Measurements from ENCODE around the gene MRPL55. TPM values are rescaled to one million over a fixed set of nuclear protein-coding genes. Genes with fewer than 3 reads are reported as not detected.

Gene MRPL55
- polyA plus RNA-seq, 3 donors: 99.8 to 277 (median 104) TPM

DNA sequence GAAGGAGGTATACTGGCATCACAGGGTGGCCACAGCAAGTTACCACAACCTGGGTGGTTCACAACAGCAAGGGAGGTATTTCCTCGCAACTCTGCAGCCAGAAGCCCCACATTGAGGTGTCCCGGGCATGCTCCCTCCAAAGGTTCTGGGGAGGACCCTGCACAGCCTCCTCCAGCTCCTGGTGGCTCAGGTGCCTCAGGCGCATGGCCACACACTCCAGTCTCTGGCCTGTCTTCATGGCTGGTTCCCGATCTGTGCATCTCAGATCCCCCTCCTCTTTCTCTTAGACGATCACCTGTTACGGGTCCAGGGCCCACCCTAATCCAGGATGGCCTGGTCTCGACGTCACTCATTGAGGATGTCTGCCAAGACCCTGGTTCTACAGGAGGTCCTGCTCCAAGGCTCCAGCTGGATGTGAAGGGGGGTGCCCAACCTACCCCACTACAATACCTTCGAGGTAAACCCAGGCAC, 33.3 kb downstream of the MRPL55 start:
- no peak for DNase-seq
- H3K27ac Mint-ChIP-seq: no peak overlapping the region
- H3K9me3 Mint-ChIP-seq: peaks cover 0 to 2% (median 0%) of the 10 kb centered on the region in 7 donors
- TF ChIP-seq, protein P1, sequence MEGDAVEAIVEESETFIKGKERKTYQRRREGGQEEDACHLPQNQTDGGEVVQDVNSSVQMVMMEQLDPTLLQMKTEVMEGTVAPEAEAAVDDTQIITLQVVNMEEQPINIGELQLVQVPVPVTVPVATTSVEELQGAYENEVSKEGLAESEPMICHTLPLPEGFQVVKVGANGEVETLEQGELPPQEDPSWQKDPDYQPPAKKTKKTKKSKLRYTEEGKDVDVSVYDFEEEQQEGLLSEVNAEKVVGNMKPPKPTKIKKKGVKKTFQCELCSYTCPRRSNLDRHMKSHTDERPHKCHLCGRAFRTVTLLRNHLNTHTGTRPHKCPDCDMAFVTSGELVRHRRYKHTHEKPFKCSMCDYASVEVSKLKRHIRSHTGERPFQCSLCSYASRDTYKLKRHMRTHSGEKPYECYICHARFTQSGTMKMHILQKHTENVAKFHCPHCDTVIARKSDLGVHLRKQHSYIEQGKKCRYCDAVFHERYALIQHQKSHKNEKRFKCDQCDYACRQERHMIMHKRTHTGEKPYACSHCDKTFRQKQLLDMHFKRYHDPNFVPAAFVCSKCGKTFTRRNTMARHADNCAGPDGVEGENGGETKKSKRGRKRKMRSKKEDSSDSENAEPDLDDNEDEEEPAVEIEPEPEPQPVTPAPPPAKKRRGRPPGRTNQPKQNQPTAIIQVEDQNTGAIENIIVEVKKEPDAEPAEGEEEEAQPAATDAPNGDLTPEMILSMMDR (IDR thresholded peaks at IDR 0.05): no peak
- peaks cover 10 to 23% (median 12%) of the 10 kb centered on the region in 3 donors for H3K27me3 Mint-ChIP-seq (ENCODE audit: low read depth in 3 of 3)
- H3K36me3 Mint-ChIP-seq: no peaks in the 10 kb centered on the region
- Histone ChIP-seq H3K27me3 (ENCODE audit: control insufficient read depth in 2 of 2, insufficient read depth in 2 of 2, low read length in 2 of 2) (peaks cover 0 to 3% of the 10 kb centered on the region in 2 donors), H3K36me3 (replicated peaks in 1 of 2; ENCODE audit: control insufficient read depth in 1 of 2, insufficient read depth in 2 of 2, low read length in 2 of 2) (no peaks in the 10 kb centered on the region), H3K9ac (ENCODE audit: insufficient read depth, low read length, poor library complexity, severe bottlenecking) (no peak overlapping the region), H3K27ac (ENCODE audit: low read depth in 1 of 2, low read length in 2 of 2) (no peak overlapping the region), H2AFZ (ENCODE audit: insufficient read depth, low read depth, low read length, poor library complexity, severe bottlenecking) (no peak overlapping the region), H4K20me1 (ENCODE audit: insufficient read depth, low read length) (peaks cover 33% of the 10 kb centered on the region), H3K9me3 (replicated peaks in 1 of 2; ENCODE audit: control insufficient read depth in 1 of 2, insufficient read depth in 1 of 2, low read length in 2 of 2) (no peaks in the 10 kb centered on the region), H3K4me1 (ENCODE audit: control insufficient read depth in 1 of 2, insufficient read depth in 2 of 2, low read length in 2 of 2) (no peaks in the 10 kb centered on the region), H3K4me3 (replicated peaks in 1 of 3; ENCODE audit: low read depth in 2 of 3, low read length in 3 of 3) (no peak overlapping the region), H3K79me2 (ENCODE audit: insufficient read depth, low read length) (peaks cover 16% of the 10 kb centered on the region), H3K4me2 (replicated peaks; ENCODE audit: extremely low read depth, low read length, poor library complexity, severe bottlenecking) (no peak overlapping the region)
- WGBS (ENCODE audit: insufficient coverage): 86% methylated on average over 4 of the region's 9 CpGs
- peaks cover 8% of the 10 kb centered on the region for H3K4me1 Mint-ChIP-seq
- no peak overlapping the region for H3K4me3 Mint-ChIP-seq
- intact Hi-C loops (cut with micrococcal nuclease): loop anchor here in 1 of 2 donors (5.0 kb wide), 1 partner anchor 46 kb away; no protein-coding TSS in a partner anchor

DNA sequence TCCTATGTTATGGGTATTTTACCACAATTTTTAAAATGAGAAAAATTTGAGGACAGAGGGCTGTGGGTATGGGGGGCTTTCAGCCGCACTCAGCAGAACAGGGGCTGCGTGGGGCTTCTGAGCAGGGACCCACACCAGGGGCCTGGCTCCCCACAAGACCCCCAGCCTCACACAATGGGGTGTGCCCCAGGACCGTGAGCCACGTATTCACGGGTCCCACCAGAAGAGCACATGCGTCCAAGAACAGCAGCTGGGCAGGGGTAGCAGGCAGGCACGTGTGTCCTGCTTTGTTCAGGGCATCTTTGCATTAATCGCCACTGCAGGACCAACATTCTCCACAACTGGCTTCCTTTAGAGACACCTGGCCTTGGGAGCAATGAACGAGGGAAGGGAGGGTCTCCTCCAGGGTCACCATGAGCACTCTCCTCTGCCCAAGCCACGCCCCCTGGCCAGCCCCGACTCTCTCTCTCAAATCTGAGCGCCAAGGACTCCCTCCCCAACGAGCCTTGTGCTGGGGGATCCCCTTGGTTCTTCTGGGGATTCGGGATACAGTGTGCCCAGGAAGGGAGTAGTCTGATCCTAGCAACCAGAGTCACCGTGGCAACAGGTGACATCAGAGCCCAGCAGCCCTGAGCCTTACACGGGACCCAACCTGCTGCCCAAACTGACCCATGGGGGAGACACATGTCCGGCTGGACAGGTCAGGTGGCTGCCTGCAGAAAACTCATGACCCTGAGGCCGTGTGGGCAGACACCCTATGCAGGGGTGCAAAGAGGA, 34.0 kb downstream of the MRPL55 start:
- peaks cover 0 to 2% (median 0%) of the 10 kb centered on the region in 7 donors for H3K9me3 Mint-ChIP-seq
- H3K9me3 ChIP-seq (replicated peaks in 1 of 2; ENCODE audit: control insufficient read depth in 1 of 2, insufficient read depth in 1 of 2, low read length in 2 of 2): no peaks in the 10 kb centered on the region
- peaks cover 33% of the 10 kb centered on the region for H4K20me1 ChIP-seq (ENCODE audit: insufficient read depth, low read length)
- intact Hi-C loops (cut with micrococcal nuclease): loop anchor here in 1 of 2 donors (5.0 kb wide), 1 partner anchor 47 kb away; no protein-coding TSS in a partner anchor
- no peak overlapping the region for H3K9ac ChIP-seq (ENCODE audit: insufficient read depth, low read length, poor library complexity, severe bottlenecking)
- DNase-seq: no peak
- H3K4me2 ChIP-seq (replicated peaks; ENCODE audit: extremely low read depth, low read length, poor library complexity, severe bottlenecking): no peak overlapping the region
- H3K27me3 Mint-ChIP-seq (ENCODE audit: low read depth in 3 of 3): peaks cover 10 to 28% (median 14%) of the 10 kb centered on the region in 3 donors
- no peaks in the 10 kb centered on the region for H3K36me3 ChIP-seq (replicated peaks in 1 of 2; ENCODE audit: control insufficient read depth in 1 of 2, insufficient read depth in 2 of 2, low read length in 2 of 2)
- TF ChIP-seq, protein P1 (IDR thresholded peaks at IDR 0.05): no peak
- H3K27ac ChIP-seq (ENCODE audit: low read depth in 1 of 2, low read length in 2 of 2): no peak overlapping the region
- peaks cover 11% of the 10 kb centered on the region for H3K79me2 ChIP-seq (ENCODE audit: insufficient read depth, low read length)
- no peaks in the 10 kb centered on the region for H3K36me3 Mint-ChIP-seq
- H3K4me3 Mint-ChIP-seq: no peak overlapping the region
- 65% methylated on average over 18 of the region's 18 CpGs for WGBS (ENCODE audit: insufficient coverage)
- peaks cover 8% of the 10 kb centered on the region for H3K4me1 Mint-ChIP-seq
- peaks cover 2 to 4% of the 10 kb centered on the region in 2 donors for H3K27me3 ChIP-seq (ENCODE audit: control insufficient read depth in 2 of 2, insufficient read depth in 2 of 2, low read length in 2 of 2)
- no peak overlapping the region for H2AFZ ChIP-seq (ENCODE audit: insufficient read depth, low read depth, low read length, poor library complexity, severe bottlenecking)
- no peak overlapping the region for H3K27ac Mint-ChIP-seq
- H3K4me1 ChIP-seq (ENCODE audit: control insufficient read depth in 1 of 2, insufficient read depth in 2 of 2, low read length in 2 of 2): no peaks in the 10 kb centered on the region
- H3K4me3 ChIP-seq (replicated peaks in 1 of 3; ENCODE audit: low read depth in 2 of 3, low read length in 3 of 3): no peak overlapping the region

Measured in CD14-positive monocyte (primary cell).